Measurements from ENCODE around the gene MGAT4B.

MGAT4B gene

GRCh38 chr5:179805529-179806249 lies 977 bp downstream of the MGAT4B start:
- DNase-seq: no peak

- DNase-seq: no peak
Measured at GRCh38 chr5:179805070-179805528, 1.6 kb downstream of the MGAT4B start.

GRCh38 chr5:179804555-179804947 lies 2.1 kb downstream of the MGAT4B start:
- no peak for DNase-seq

GRCh38 chr5:179803651-179804554 lies 2.8 kb downstream of the MGAT4B start:
- no peak for DNase-seq

GRCh38 chr5:179802950-179803562 lies 3.6 kb downstream of the MGAT4B start:
- DNase-seq: peak; percentile 29

GRCh38 chr5:179802207-179802883 lies 4.3 kb downstream of the MGAT4B start:
- no peak for DNase-seq

- no peak for DNase-seq
Measured at GRCh38 chr5:179801304-179802206, 5.1 kb downstream of the MGAT4B start.

GRCh38 chr5:179800696-179801201 lies 5.9 kb downstream of the MGAT4B start:
- DNase-seq: no peak

- DNase-seq: no peak
Measured at GRCh38 chr5:179800071-179800695, 6.5 kb downstream of the MGAT4B start.

- no peak for DNase-seq
Measured at GRCh38 chr5:179799644-179799973, 7.1 kb downstream of the MGAT4B start.

GRCh38 chr5:179798771-179799643 lies 7.7 kb downstream of the MGAT4B start:
- DNase-seq: no peak

- DNase-seq: no peak
Measured at GRCh38 chr5:179798144-179798770, 8.4 kb downstream of the MGAT4B start.

GRCh38 chr5:179797741-179798140 lies 8.9 kb downstream of the MGAT4B start:
- DNase-seq: no peak

- DNase-seq: no peak
Measured at GRCh38 chr5:179796877-179797608, 9.6 kb downstream of the MGAT4B start.

- peak; percentile 76 for DNase-seq
Measured at GRCh38 chr5:179795863-179796833, 10.5 kb downstream of the MGAT4B start.

GRCh38 chr5:179795049-179795862 lies 11.4 kb downstream of the MGAT4B start:
- peak; percentile 57 for DNase-seq

GRCh38 chr5:179794575-179794974 lies 12.1 kb downstream of the MGAT4B start:
- DNase-seq: no peak
